H1 (cell line): Measurements from ENCODE around the gene COL8A1.

Experiments
- BACH1 ChIP-seq: IDR thresholded peaks from 2 replicates; pipeline ENCODE4 v1.6.1; 2012; ENCODE audit warnings: low read length, improper control_type of control experiment
- CTCF ChIP-seq, 3 experiments: IDR thresholded peaks; 1 replicate in 2 of 3; 2 replicates in 1 of 3; pipeline versions ENCODE4 v1.5.1 to v1.6.1; 2011; ENCODE audit warnings: low read length in 3 of 3, mild to moderate bottlenecking in 3 of 3, inconsistent platforms in 2 of 3, low read depth in 1 of 3, moderate library complexity in 1 of 3; ENCODE audit not compliant: insufficient read depth in 1 of 3; ENCODE audit errors: control extremely low read depth in 1 of 3
- EP300 ChIP-seq, 2 experiments: IDR thresholded peaks; 1 replicate in 1 of 2; 2 replicates in 1 of 2; pipeline ENCODE4 v1.6.1; 2011 to 2012; ENCODE audit warnings: low read depth in 2 of 2, low read length in 2 of 2, mild to moderate bottlenecking in 2 of 2, borderline replicate concordance in 1 of 2, inconsistent platforms in 1 of 2, moderate library complexity in 1 of 2
- EZH2 ChIP-seq: fragments of 200-600 bp; sonication (generic); IDR thresholded peaks from 2 replicates; pipeline ENCODE4 v1.7.1; 2012; ENCODE audit warnings: low read depth, mild to moderate bottlenecking, moderate library complexity, low read length, inconsistent platforms; ENCODE audit not compliant: severe bottlenecking
- FOSL1 ChIP-seq: IDR thresholded peaks from 2 replicates; pipeline ENCODE4 v1.6.1; 2011; ENCODE audit warnings: mild to moderate bottlenecking, low read depth, low read length, moderate library complexity; ENCODE audit not compliant: insufficient read depth
- GABPA ChIP-seq: IDR thresholded peaks from 2 replicates; pipeline ENCODE4 v1.6.1; 2011; ENCODE audit warnings: mild to moderate bottlenecking, low read length, moderate library complexity, borderline replicate concordance; ENCODE audit not compliant: insufficient read depth
- JUN ChIP-seq: IDR thresholded peaks from 2 replicates; pipeline ENCODE4 v1.6.1; 2011; ENCODE audit warnings: low read depth, mild to moderate bottlenecking, improper control_type of control experiment, low read length
- KDM4A ChIP-seq: IDR thresholded peaks from one replicate; pipeline ENCODE4 v1.7.1; 2012; ENCODE audit warnings: low read depth, mild to moderate bottlenecking, moderate library complexity, low read length, inconsistent platforms; ENCODE audit not compliant: severe bottlenecking
- POLR2A ChIP-seq, 2 experiments: IDR thresholded peaks; 1 replicate in 1 of 2; 2 replicates in 1 of 2; pipeline ENCODE4 v1.6.1; 2011; ENCODE audit warnings: low read depth in 2 of 2, low read length in 2 of 2, mild to moderate bottlenecking in 2 of 2; ENCODE audit errors: control extremely low read depth in 1 of 2
- POLR2AphosphoS5 ChIP-seq: IDR thresholded peaks from 2 replicates; pipeline ENCODE4 v1.6.1; 2011; ENCODE audit warnings: low read depth, low read length
- RAD21 ChIP-seq, 2 experiments: IDR thresholded peaks in 1 of 2; conservative IDR thresholded peaks in 1 of 2; 2 replicates each; pipeline ENCODE4 v1.6.1; 2011; ENCODE audit warnings: low read depth in 2 of 2, low read length in 2 of 2, improper control_type of control experiment in 1 of 2, inconsistent platforms in 1 of 2, mild to moderate bottlenecking in 1 of 2, moderate library complexity in 1 of 2
- SP2 ChIP-seq: IDR thresholded peaks from 2 replicates; pipeline ENCODE4 v1.6.1; 2012; ENCODE audit warnings: mild to moderate bottlenecking, low read length, inconsistent platforms
- TAF1 ChIP-seq: IDR thresholded peaks from 2 replicates; pipeline ENCODE4 v1.6.1; 2011; ENCODE audit warnings: mild to moderate bottlenecking, low read depth, low read length

- TF ChIP-seq EZH2, result no peak
- no peak for TF ChIP-seq CTCF (IDR thresholded peaks at IDR 0.05; ENCODE audit: control extremely low read depth in 1 of 3, insufficient read depth in 1 of 3, low read depth in 1 of 3, low read length in 3 of 3)
- no peak for TF ChIP-seq SP2
- no peak for TF ChIP-seq POLR2A (IDR thresholded peaks at IDR 0.05; ENCODE audit: control extremely low read depth in 1 of 2, low read depth in 2 of 2, low read length in 2 of 2)
- TF ChIP-seq FOSL1, result no peak
- no peak for TF ChIP-seq POLR2AphosphoS5
- no peak for TF ChIP-seq JUN
- TF ChIP-seq EP300 (IDR thresholded peaks at IDR 0.05; ENCODE audit: borderline replicate concordance in 1 of 2, low read depth in 2 of 2, low read length in 2 of 2), result no peak
- no peak for TF ChIP-seq RAD21 (IDR thresholded peaks at IDR 0.05 in 1 of 2, conservative IDR thresholded peaks at IDR 0.05 in 1 of 2; ENCODE audit: low read depth in 2 of 2, low read length in 2 of 2)
- no peak for TF ChIP-seq GABPA
- no peak for TF ChIP-seq KDM4A
- TF ChIP-seq TAF1, result no peak
- no peak for TF ChIP-seq BACH1
Measured at GRCh38 chr3:99709686-99710085, 71.3 kb downstream of the COL8A1 start.
